HFFc6 (cell line): ENCODE results near the gene MED29. TPM values are rescaled to one million over a fixed set of nuclear protein-coding genes. Genes with fewer than 3 reads are reported as not detected.

Experiments
- DNase-seq: peaks from one replicate; pipeline ENCODE4 v3.0.0-alpha.2; 2018
- H3K27ac Mint-ChIP-seq: 2 replicates; pipeline ENCODE4 v1.8.0; 2020; ENCODE audit warnings: mild to moderate bottlenecking, mixed read lengths
- H3K27me3 Mint-ChIP-seq: 2 replicates; pipeline ENCODE4 v1.8.0; 2021; ENCODE audit warnings: mild to moderate bottlenecking, moderate library complexity, mixed read lengths; ENCODE audit not compliant: insufficient read depth
- H3K36me3 Mint-ChIP-seq: 2 replicates; pipeline ENCODE4 v1.8.0; 2021; ENCODE audit warnings: low read depth, mixed read lengths
- H3K4me1 Mint-ChIP-seq: 2 replicates; pipeline ENCODE4 v1.8.0; 2020; ENCODE audit warnings: low read depth, mixed read lengths
- H3K4me3 Mint-ChIP-seq: 2 replicates; pipeline ENCODE4 v1.8.0; 2020; ENCODE audit warnings: mild to moderate bottlenecking, moderate library complexity, mixed read lengths
- H3K9me3 Mint-ChIP-seq: 2 replicates; pipeline ENCODE4 v1.8.0; 2020; ENCODE audit warnings: mild to moderate bottlenecking, mixed read lengths
- total RNA-seq, 6 experiments: library from RNA; stranded (reverse); fragmentation: NEBNext Ultra II Directional; extraction: Animal tissue kit (Norgen Biotek cat#: 25700); gene quantifications; 2 replicates in 1 of 6; 3 replicates in 5 of 6; pipeline ENCODE4 v1.2.3, GENCODE V29; 2021
- TF ChIP-seq, protein P1 (sequence below): fragments of 200-600 bp; sonication (generic); IDR thresholded peaks from 2 replicates; pipeline ENCODE4 v1.5.0; 2021; ENCODE audit warnings: antibody characterized with exemption, mild to moderate bottlenecking

The MED29 gene
- total RNA-seq, 6 experiments from 2014 or later = 38.2 to 48.5 (median 45.2) TPM

DNA sequence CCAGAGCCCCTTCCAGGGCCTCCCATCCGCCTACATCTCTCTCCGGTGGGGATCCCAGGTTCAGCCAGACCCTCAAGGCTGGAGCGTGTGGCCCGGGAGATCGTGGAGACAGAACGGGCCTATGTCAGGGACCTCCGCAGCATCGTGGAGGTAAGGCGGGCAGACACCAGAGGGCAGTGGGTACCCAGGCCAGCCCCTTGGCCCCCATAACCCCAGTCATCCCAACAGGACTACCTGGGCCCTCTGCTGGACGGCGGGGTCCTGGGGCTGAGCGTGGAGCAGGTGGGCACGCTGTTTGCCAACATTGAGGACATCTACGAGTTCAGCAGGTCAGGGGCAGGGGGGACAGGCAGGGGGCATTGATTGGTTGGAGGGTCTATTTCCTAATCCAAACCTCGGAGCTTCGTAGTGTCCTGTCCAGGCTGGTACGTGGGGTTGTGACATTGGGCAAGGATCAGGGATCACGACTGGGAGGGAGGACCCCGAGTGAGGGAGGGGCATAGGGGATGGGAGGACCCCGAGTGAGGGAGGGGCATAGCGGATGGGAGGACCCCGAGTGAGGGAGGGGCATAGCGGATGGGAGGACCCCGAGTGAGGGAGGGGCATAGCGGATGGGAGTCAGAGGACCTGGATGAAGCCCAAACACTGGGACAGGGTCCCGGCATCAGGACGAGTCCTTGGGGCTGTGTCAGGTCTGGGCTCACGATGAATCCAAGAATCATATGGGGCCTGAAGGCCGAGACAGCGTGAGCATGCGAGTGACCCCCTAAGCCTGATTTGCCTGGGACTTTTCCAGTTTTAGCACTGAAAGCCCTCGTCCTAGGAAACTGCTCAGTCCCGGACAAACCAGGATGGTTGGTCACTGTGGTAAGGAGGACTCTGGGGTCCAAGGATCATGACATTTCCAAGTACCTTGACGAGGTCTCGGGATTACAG lies 24.2 kb downstream of the MED29 start:
- DNase-seq = no peak
- Mint-ChIP-seq H3K9me3 (peaks cover 18% of the 10 kb centered on the region), H3K4me1 (peaks cover 36% of the 10 kb centered on the region), H3K27me3 (peaks cover 25% of the 10 kb centered on the region), H3K27ac (no peak overlapping the region; the same call in 1 of the 2 replicates), H3K36me3 (peaks cover 11% of the 10 kb centered on the region), H3K4me3 (peak overlapping the region; percentile 98)
- TF ChIP-seq, protein P1, sequence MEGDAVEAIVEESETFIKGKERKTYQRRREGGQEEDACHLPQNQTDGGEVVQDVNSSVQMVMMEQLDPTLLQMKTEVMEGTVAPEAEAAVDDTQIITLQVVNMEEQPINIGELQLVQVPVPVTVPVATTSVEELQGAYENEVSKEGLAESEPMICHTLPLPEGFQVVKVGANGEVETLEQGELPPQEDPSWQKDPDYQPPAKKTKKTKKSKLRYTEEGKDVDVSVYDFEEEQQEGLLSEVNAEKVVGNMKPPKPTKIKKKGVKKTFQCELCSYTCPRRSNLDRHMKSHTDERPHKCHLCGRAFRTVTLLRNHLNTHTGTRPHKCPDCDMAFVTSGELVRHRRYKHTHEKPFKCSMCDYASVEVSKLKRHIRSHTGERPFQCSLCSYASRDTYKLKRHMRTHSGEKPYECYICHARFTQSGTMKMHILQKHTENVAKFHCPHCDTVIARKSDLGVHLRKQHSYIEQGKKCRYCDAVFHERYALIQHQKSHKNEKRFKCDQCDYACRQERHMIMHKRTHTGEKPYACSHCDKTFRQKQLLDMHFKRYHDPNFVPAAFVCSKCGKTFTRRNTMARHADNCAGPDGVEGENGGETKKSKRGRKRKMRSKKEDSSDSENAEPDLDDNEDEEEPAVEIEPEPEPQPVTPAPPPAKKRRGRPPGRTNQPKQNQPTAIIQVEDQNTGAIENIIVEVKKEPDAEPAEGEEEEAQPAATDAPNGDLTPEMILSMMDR = peak; percentile 40

DNA sequence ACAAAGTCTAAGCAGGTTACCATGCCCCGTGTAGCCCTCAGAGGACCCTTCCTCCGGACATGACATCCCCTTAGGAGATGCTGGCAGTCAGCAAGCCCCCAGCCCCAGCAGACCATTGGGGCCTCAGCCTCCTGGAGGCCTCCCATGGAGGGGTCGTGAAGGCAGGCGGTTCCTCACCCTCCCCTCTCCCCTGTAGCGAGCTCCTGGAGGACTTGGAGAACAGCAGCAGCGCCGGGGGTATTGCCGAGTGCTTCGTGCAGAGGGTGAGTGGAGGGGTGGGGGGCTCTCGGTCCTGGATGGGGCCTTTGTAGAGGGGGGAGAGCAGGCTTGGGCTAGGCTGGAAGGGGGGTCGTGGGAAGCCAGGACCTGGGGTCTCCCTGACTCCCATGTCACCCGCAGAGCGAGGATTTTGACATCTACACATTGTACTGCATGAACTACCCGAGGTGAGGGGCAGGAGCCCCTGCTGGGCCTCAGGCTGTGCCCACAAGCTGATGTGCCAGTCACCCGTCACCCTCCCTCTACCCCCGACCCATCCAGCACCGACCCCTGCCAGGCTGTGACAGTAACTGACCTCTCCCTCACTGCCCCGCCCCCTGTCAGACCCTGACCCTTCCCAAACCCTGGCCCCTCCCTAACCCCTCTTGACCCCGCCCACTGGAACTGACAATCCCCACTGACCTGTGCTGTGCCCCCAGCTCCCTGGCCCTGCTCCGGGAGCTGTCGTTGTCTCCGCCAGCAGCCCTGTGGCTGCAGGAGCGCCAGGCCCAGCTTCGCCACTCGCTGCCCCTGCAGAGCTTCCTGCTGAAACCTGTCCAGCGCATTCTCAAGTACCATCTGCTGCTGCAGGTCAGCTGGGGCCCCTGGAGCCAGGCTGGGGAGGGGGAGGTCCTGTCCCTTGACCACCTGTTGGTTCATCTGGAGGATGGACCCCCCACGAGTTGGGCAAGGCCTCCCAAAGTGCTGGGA lies 25.3 kb downstream of the MED29 start:
- TF ChIP-seq, protein P1 = no peak
- Mint-ChIP-seq H3K27ac (no peak overlapping the region), H3K4me3 (no peak overlapping the region), H3K4me1 (peaks cover 25% of the 10 kb centered on the region), H3K36me3 (peaks cover 11% of the 10 kb centered on the region), H3K9me3 (peaks cover 8% of the 10 kb centered on the region), H3K27me3 (peaks cover 14% of the 10 kb centered on the region)
- DNase-seq = no peak

DNA sequence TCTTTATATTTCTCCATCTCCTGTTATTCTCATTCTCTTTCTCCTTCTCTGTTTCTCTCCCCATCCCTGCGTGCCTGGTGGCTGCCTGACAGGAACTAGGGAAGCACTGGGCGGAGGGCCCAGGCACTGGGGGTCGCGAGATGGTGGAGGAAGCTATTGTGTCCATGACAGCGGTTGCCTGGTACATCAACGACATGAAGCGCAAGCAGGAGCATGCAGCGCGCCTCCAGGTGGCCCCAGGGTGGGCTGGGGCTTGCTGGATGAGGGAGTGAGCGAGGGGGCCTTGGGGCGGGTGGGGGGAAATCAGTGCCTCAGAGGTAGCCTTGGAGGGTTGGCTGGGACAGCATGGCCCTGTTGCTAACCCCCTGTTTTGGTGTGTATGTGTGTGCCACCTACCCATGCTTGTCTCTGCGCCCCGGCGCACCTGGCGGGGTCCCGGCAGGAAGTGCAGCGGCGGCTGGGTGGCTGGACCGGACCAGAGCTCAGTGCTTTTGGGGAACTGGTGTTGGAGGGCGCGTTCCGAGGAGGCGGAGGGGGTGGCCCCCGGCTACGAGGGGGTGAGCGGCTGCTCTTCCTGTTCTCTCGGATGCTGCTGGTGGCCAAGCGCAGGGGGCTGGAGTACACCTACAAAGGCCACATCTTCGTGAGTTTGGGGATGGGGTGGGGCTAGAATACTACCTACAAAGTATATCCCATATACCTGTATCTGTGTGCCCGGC lies 26.4 kb downstream of the MED29 start:
- Mint-ChIP-seq H3K27me3 (peaks cover 5% of the 10 kb centered on the region), H3K27ac (no peak overlapping the region), H3K4me1 (peaks cover 19% of the 10 kb centered on the region), H3K4me3 (no peak overlapping the region), H3K36me3 (peaks cover 11% of the 10 kb centered on the region), H3K9me3 (no peaks in the 10 kb centered on the region)
- TF ChIP-seq, protein P1 = no peak
- no peak for DNase-seq

DNA sequence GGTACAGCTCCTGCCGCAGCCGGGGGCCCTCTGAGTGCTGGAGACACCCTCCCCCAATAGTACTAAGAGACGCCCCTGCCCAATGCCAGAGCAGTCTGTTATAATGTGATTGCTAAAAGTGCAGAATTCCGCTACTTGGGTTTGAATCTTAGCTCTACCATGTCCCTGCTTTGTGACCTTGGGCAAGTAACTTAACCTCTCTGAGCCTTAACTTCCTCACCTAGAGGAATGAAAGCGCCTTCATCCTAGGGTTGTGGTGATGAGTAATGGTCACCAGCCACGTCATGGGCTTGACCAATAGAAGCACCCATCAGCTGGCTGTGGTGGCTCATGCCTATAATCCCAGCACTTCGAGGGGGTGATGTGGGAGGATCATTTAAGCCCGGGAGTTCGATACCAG lies 27.8 kb downstream of the MED29 start:
- peaks cover 15% of the 10 kb centered on the region for H3K4me1 Mint-ChIP-seq
- no peaks in the 10 kb centered on the region; the same call in none of the 2 replicates for H3K27me3 Mint-ChIP-seq
- H3K4me3 Mint-ChIP-seq = no peak overlapping the region
- no peaks in the 10 kb centered on the region for H3K9me3 Mint-ChIP-seq
- TF ChIP-seq, protein P1 = no peak
- no peak overlapping the region for H3K27ac Mint-ChIP-seq
- H3K36me3 Mint-ChIP-seq = peaks cover 14% of the 10 kb centered on the region
- DNase-seq = no peak

DNA sequence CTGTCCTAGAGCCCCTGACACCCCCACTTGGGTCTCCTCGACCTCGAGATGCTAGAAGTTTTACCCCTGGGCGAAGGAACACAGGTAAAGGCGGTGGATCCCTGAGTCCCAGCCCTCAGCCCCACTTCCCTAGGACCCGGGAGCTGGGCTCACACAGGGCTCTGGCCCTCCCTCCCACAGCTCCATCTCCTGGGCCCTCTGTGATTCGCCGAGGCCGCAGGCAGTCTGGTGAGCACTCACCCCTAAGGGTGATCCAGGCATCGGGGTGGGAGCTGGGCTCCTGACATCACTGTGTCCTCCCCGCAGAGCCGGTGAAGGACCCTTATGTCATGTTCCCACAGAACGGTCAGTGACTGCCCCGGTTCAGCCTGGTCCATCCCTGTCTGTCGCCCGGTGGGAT lies 29.6 kb downstream of the MED29 start:
- Mint-ChIP-seq H3K36me3 (peaks cover 14% of the 10 kb centered on the region), H3K4me1 (no peaks in the 10 kb centered on the region), H3K27ac (no peak overlapping the region), H3K27me3 (no peaks in the 10 kb centered on the region), H3K9me3 (no peaks in the 10 kb centered on the region), H3K4me3 (no peak overlapping the region)
- TF ChIP-seq, protein P1 = no peak
- DNase-seq = no peak
